ENCODE results near the gene KIAA1671.

- TF ChIP-seq EZH2 (IDR thresholded peaks at IDR 0.05; ENCODE audit: borderline replicate concordance, low read length) = no peak
- TF ChIP-seq, protein P1, sequence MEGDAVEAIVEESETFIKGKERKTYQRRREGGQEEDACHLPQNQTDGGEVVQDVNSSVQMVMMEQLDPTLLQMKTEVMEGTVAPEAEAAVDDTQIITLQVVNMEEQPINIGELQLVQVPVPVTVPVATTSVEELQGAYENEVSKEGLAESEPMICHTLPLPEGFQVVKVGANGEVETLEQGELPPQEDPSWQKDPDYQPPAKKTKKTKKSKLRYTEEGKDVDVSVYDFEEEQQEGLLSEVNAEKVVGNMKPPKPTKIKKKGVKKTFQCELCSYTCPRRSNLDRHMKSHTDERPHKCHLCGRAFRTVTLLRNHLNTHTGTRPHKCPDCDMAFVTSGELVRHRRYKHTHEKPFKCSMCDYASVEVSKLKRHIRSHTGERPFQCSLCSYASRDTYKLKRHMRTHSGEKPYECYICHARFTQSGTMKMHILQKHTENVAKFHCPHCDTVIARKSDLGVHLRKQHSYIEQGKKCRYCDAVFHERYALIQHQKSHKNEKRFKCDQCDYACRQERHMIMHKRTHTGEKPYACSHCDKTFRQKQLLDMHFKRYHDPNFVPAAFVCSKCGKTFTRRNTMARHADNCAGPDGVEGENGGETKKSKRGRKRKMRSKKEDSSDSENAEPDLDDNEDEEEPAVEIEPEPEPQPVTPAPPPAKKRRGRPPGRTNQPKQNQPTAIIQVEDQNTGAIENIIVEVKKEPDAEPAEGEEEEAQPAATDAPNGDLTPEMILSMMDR (IDR thresholded peaks at IDR 0.05; ENCODE audit: low read length) = no peak
Observed at GRCh38 chr22:24957043-24957442, 4.5 kb downstream of the KIAA1671 start.
